H1 (cell line): ENCODE measurements around the gene AGRN. TPM values are rescaled to one million over a fixed set of nuclear protein-coding genes. Genes with fewer than 3 reads are reported as not detected.

Source experiments
- CTCF ChIA-PET: fragments of 300-600 bp; sonication (Branson Sonifier 250); formaldehyde crosslinking; loops from one replicate; lab custom pipeline; 2021; ENCODE audit not compliant: partially characterized antibody; lab: Charles Lee
- POLR2A ChIA-PET: fragments of 300-600 bp; sonication (Branson Sonifier 250); formaldehyde crosslinking; loops from one replicate; lab custom pipeline; 2021; ENCODE audit warnings: inconsistent platforms; ENCODE audit not compliant: partially characterized antibody; lab: Charles Lee
- DNase-seq, 2 experiments: peaks; one replicate each; pipeline versions ENCODE4 v3.0.0 to v3.0.0-alpha.2; 2010 to 2022; ENCODE audit warnings: low spot score in 2 of 2, low read depth in 1 of 2, mixed read lengths in 1 of 2
- FAIRE-seq: peaks from 2 replicates; lab custom pipeline; 2011; peaks lifted over from hg19 to GRCh38; lab: Jason Lieb, UNC
- H2AFZ ChIP-seq: 2 replicates; pipeline ENCODE4 v1.8.1; 2012; ENCODE audit warnings: low read length, inconsistent platforms
- H2AK5ac ChIP-seq: 2 replicates; pipeline ENCODE4 v1.6.1; 2013; ENCODE audit warnings: low read depth, low read length
- H2BK120ac ChIP-seq: replicated peaks from 2 replicates; pipeline ENCODE3; 2013; ENCODE audit warnings: low read depth, low read length, inconsistent platforms
- H2BK12ac ChIP-seq: 2 replicates; pipeline ENCODE4 v1.6.1; 2013; ENCODE audit warnings: low read depth, low read length
- H2BK15ac ChIP-seq: 2 replicates; pipeline ENCODE4 v1.6.1; 2013; ENCODE audit warnings: low read length
- H2BK20ac ChIP-seq: 2 replicates; pipeline ENCODE4 v1.6.1; 2013; ENCODE audit warnings: low read length
- H2BK5ac ChIP-seq: 2 replicates; pipeline ENCODE4 v1.6.1; 2013; ENCODE audit warnings: low read depth, low read length
- H3K14ac ChIP-seq: 2 replicates; pipeline ENCODE4 v1.6.1; 2013; ENCODE audit warnings: inconsistent platforms; ENCODE audit not compliant: insufficient read length
- H3K18ac ChIP-seq: 2 replicates; pipeline ENCODE4 v1.6.1; 2013; ENCODE audit warnings: low read length; ENCODE audit errors: extremely low read depth
- H3K23ac ChIP-seq: 2 replicates; pipeline ENCODE4 v1.6.1; 2013; ENCODE audit warnings: inconsistent platforms; ENCODE audit not compliant: insufficient read length
- H3K23me2 ChIP-seq: 2 replicates; pipeline ENCODE4 v1.6.1; 2013; ENCODE audit warnings: low read depth, low read length
- H3K27ac ChIP-seq: 2 replicates; pipeline ENCODE4 v1.6.1; 2011; ENCODE audit warnings: low read depth, low read length, inconsistent platforms
- H3K27me3 ChIP-seq, 4 experiments: replicated peaks in 1 of 4; 1 replicate in 1 of 4; 2 replicates in 3 of 4; pipeline versions ENCODE4 v1.6.1 to v1.8.1; 2011 to 2013; ENCODE audit warnings: low read length in 3 of 4, mild to moderate bottlenecking in 3 of 4, inconsistent platforms in 2 of 4, mixed read lengths in 2 of 4, moderate library complexity in 1 of 4; ENCODE audit not compliant: control insufficient read depth in 3 of 4, insufficient read depth in 3 of 4; ENCODE audit errors: extremely low read depth in 1 of 4
- H3K36me3 ChIP-seq, 4 experiments: 2 replicates each; pipeline versions ENCODE4 v1.6.1 to v1.8.1; 2011 to 2013; ENCODE audit warnings: mild to moderate bottlenecking in 4 of 4, low read length in 3 of 4, moderate library complexity in 2 of 4, control low read depth in 1 of 4, inconsistent platforms in 1 of 4; ENCODE audit not compliant: insufficient read depth in 4 of 4, control insufficient read depth in 2 of 4
- H3K4ac ChIP-seq: replicated peaks from 2 replicates; pipeline ENCODE3; 2013; ENCODE audit warnings: low read length, low read depth, mixed read lengths, inconsistent platforms; ENCODE audit not compliant: insufficient read length
- H3K4me1 ChIP-seq, 4 experiments: replicated peaks in 1 of 4; 1 replicate in 1 of 4; 2 replicates in 3 of 4; pipeline versions ENCODE4 v1.6.1 to v1.8.1; 2011 to 2013; ENCODE audit warnings: low read length in 3 of 4, inconsistent platforms in 2 of 4, mixed read lengths in 1 of 4; ENCODE audit not compliant: insufficient read depth in 4 of 4, control insufficient read depth in 3 of 4
- H3K4me2 ChIP-seq, 2 experiments: 2 replicates each; pipeline versions ENCODE4 v1.6.1 to v1.8.1; 2011 to 2013; ENCODE audit warnings: low read depth in 2 of 2, low read length in 2 of 2, control low read depth in 1 of 2, inconsistent platforms in 1 of 2, mild to moderate bottlenecking in 1 of 2; ENCODE audit not compliant: insufficient read depth in 1 of 2
- H3K4me3 ChIP-seq, 4 experiments: fragments of 200-600, 300-600 bp in 1 of 4; sonication (generic), shearing (Covaris generic), sonication (Bioruptor Twin) in 1 of 4; 2 replicates each; pipeline versions ENCODE4 v1.5.1 to v1.8.1; 2011 to 2016; ENCODE audit warnings: low read length in 4 of 4, low read depth in 3 of 4, control low read depth in 2 of 4, inconsistent platforms in 2 of 4, mild to moderate bottlenecking in 2 of 4, mixed read lengths in 1 of 4, moderate library complexity in 1 of 4; ENCODE audit not compliant: insufficient read depth in 2 of 4; ENCODE audit errors: extremely low read depth in 1 of 4
- H3K56ac ChIP-seq: replicated peaks from 2 replicates; pipeline ENCODE3; 2013; ENCODE audit warnings: low read depth, mild to moderate bottlenecking, mixed read lengths, low read length, inconsistent platforms; ENCODE audit not compliant: insufficient read length
- H3K79me1 ChIP-seq: 2 replicates; pipeline ENCODE4 v1.6.1; 2013; ENCODE audit warnings: low read depth, low read length, control low read depth
- H3K79me2 ChIP-seq, 2 experiments: 2 replicates each; pipeline versions ENCODE4 v1.6.1 to v1.8.1; 2012 to 2013; ENCODE audit warnings: low read length in 2 of 2, mild to moderate bottlenecking in 2 of 2, inconsistent platforms in 1 of 2; ENCODE audit not compliant: insufficient read depth in 2 of 2, control insufficient read depth in 1 of 2
- H3K9ac ChIP-seq, 4 experiments: replicated peaks in 1 of 4; 1 replicate in 1 of 4; 2 replicates in 3 of 4; pipeline versions ENCODE4 v1.6.1 to v1.8.1; 2011 to 2013; ENCODE audit warnings: low read depth in 3 of 4, low read length in 3 of 4, control low read depth in 2 of 4, mild to moderate bottlenecking in 2 of 4, moderate library complexity in 2 of 4, inconsistent platforms in 1 of 4; ENCODE audit errors: extremely low read depth in 1 of 4
- H3K9me3 ChIP-seq, 2 experiments: 2 replicates each; pipeline versions ENCODE4 v1.6.1 to v1.8.1; 2012 to 2013; ENCODE audit warnings: mild to moderate bottlenecking in 2 of 2, moderate library complexity in 2 of 2, control low read depth in 1 of 2, inconsistent platforms in 1 of 2, low read depth in 1 of 2, low read length in 1 of 2, mixed read lengths in 1 of 2; ENCODE audit not compliant: insufficient read depth in 2 of 2
- H4K20me1 ChIP-seq, 2 experiments: replicated peaks in 1 of 2; 2 replicates each; pipeline versions ENCODE3 to v1.8.1; 2011 to 2013; ENCODE audit warnings: inconsistent platforms in 2 of 2, low read length in 2 of 2, mild to moderate bottlenecking in 1 of 2; ENCODE audit not compliant: insufficient read depth in 2 of 2, control insufficient read depth in 1 of 2
- H4K5ac ChIP-seq: 2 replicates; pipeline ENCODE4 v1.6.1; 2013; ENCODE audit warnings: low read length, low read depth, mixed read lengths, inconsistent platforms; ENCODE audit not compliant: insufficient read length
- H4K8ac ChIP-seq: 2 replicates; pipeline ENCODE4 v1.8.0; 2013; ENCODE audit warnings: mild to moderate bottlenecking, moderate library complexity, low read length, inconsistent platforms; ENCODE audit not compliant: insufficient read depth; ENCODE audit errors: extremely low read depth
- H4K91ac ChIP-seq: replicated peaks from 2 replicates; pipeline ENCODE3; 2013; ENCODE audit warnings: low read length, mixed read lengths, inconsistent platforms; ENCODE audit not compliant: insufficient read length
- BCL11A ChIP-seq, 2 experiments: IDR thresholded peaks; one replicate each; pipeline ENCODE4 v1.6.1; 2011; ENCODE audit warnings: low read depth in 2 of 2, low read length in 2 of 2, mild to moderate bottlenecking in 2 of 2
- GABPA ChIP-seq: IDR thresholded peaks from 2 replicates; pipeline ENCODE4 v1.6.1; 2011; ENCODE audit warnings: mild to moderate bottlenecking, low read length, moderate library complexity, borderline replicate concordance; ENCODE audit not compliant: insufficient read depth
- KDM1A ChIP-seq: fragments of 200-600, 300-600 bp; sonication (generic); IDR thresholded peaks from 2 replicates; pipeline ENCODE4 v1.7.1; 2016; ENCODE audit warnings: mild to moderate bottlenecking, low read length, borderline replicate concordance
- KDM4A ChIP-seq: IDR thresholded peaks from one replicate; pipeline ENCODE4 v1.7.1; 2012; ENCODE audit warnings: low read depth, mild to moderate bottlenecking, moderate library complexity, low read length, inconsistent platforms; ENCODE audit not compliant: severe bottlenecking
- MAX ChIP-seq: IDR thresholded peaks from 2 replicates; pipeline ENCODE4 v1.6.1; 2012; ENCODE audit warnings: inconsistent platforms
- RAD21 ChIP-seq, 2 experiments: IDR thresholded peaks in 1 of 2; conservative IDR thresholded peaks in 1 of 2; 2 replicates each; pipeline ENCODE4 v1.6.1; 2011; ENCODE audit warnings: low read depth in 2 of 2, low read length in 2 of 2, improper control_type of control experiment in 1 of 2, inconsistent platforms in 1 of 2, mild to moderate bottlenecking in 1 of 2, moderate library complexity in 1 of 2
- RFX5 ChIP-seq: IDR thresholded peaks from 2 replicates; pipeline ENCODE4 v1.6.1; 2011; ENCODE audit warnings: low read depth, low read length, improper control_type of control experiment, borderline replicate concordance
- SAP30 ChIP-seq: fragments of 300-600 bp; sonication (generic); IDR thresholded peaks from 2 replicates; pipeline ENCODE4 v1.7.1; 2012; ENCODE audit warnings: low read length, moderate library complexity, mild to moderate bottlenecking, inconsistent platforms; ENCODE audit not compliant: insufficient read depth, insufficient replicate concordance
- SP2 ChIP-seq: IDR thresholded peaks from 2 replicates; pipeline ENCODE4 v1.6.1; 2012; ENCODE audit warnings: mild to moderate bottlenecking, low read length, inconsistent platforms
- TBP ChIP-seq: IDR thresholded peaks from 2 replicates; pipeline ENCODE4 v1.6.1; 2011; ENCODE audit warnings: low read depth, low read length, improper control_type of control experiment
- WGBS, 2 experiments: shearing (Covaris generic) in 1 of 2; methylation state at CpG; one replicate each; pipeline versions ENCODE4 v1.1.6 to v1.1.7; 2013 to 2015; ENCODE audit warnings: low lambda C conversion rate in 2 of 2, mixed read lengths in 2 of 2, inconsistent platforms in 1 of 2, low coverage in 1 of 2, missing lambda C conversion rate in 1 of 2; ENCODE audit not compliant: insufficient replicate concordance in 2 of 2, insufficient coverage in 1 of 2, insufficient read length in 1 of 2; ENCODE audit errors: extremely low coverage in 1 of 2, missing lambda C conversion rate in 1 of 2; 5-methylcytosine and 5-hydroxymethylcytosine counted together
- polyA plus RNA-seq, 7 experiments: library from polyadenylated mRNA; depleted of rRNA in 3 of 7; stranded (reverse) in 5 of 7; unstranded in 2 of 7; fragments of >200 nt in 5 of 7; fragments of 200-250 nt in 2 of 7; gene quantifications; 1 replicate in 5 of 7; 2 replicates in 1 of 7; 4 replicates in 1 of 7; pipeline versions ENCODE4 v1.2.1 to v1.2.3, GENCODE V29; 2011 to 2013; ENCODE audit warnings: missing spikeins in 2 of 7, mixed read lengths in 2 of 7
- total RNA-seq: library from RNA; stranded (reverse); fragmentation: NEBNext Ultra II Directional; extraction: Animal tissue kit (Norgen Biotek cat#: 25700); gene quantifications from 2 replicates; pipeline ENCODE4 v1.2.1, GENCODE V29; 2021

Gene AGRN
- total and polyA plus RNA-seq, 2 of the 8 experiments (the other 6 are each of a cell fraction or from before 2014, with no cell fraction given), result 52.3 to 155 TPM

- Histone ChIP-seq H3K56ac (no peak overlapping the region), H4K8ac (no peak overlapping the region), H3K14ac (no peak overlapping the region), H2AK5ac (no peak overlapping the region), H3K9me3 (no peaks in the 10 kb centered on the region), H2BK12ac (no peak overlapping the region), H3K79me1 (no peaks in the 10 kb centered on the region), H3K79me2 (no peaks in the 10 kb centered on the region), H3K18ac (no peak overlapping the region), H2BK20ac (no peak overlapping the region), H4K5ac (no peak overlapping the region), H2AFZ (no peak overlapping the region), H3K4ac (no peak overlapping the region), H4K91ac (no peak overlapping the region), H3K9ac (no peak overlapping the region), H3K4me2 (no peak overlapping the region), H4K20me1 (peaks cover 0 to 12% of the 10 kb centered on the region in 2 experiments), H2BK15ac (no peak overlapping the region), H3K27ac (no peak overlapping the region), H2BK120ac (no peak overlapping the region), H3K23me2 (peaks cover 7% of the 10 kb centered on the region; the same call in 1 of the 2 replicates), H2BK5ac (no peak overlapping the region), H3K27me3 (peaks cover 1 to 18% (median 12%) of the 10 kb centered on the region in 4 experiments; a peak in 6 of 7 replicates), H3K23ac (no peak overlapping the region), H3K4me1 (peaks cover 0 to 9% (median 1%) of the 10 kb centered on the region in 4 experiments; a peak in 4 of 7 replicates), H3K4me3 (no peak overlapping the region), H3K36me3 (no peaks in the 10 kb centered on the region)
- ChIA-PET POLR2A (interaction anchor here (0.8 to 2.8 kb wide), 5 partner anchors 7 to 37 kb away, joined by 3 to 11 read pairs (median 3); no protein-coding TSS in a partner anchor), CTCF (interaction anchor here (0.7 to 1.6 kb wide), 5 partner anchors 12 to 193 kb away, joined by 3 to 5 read pairs (median 3); no protein-coding TSS in a partner anchor)
- WGBS, 2 experiments, result 93% methylated on average over 30 of the region's 56 CpGs; no CpG with 5 or more reads in 1 of the 2 experiments
- FAIRE-seq, result no peak
- DNase-seq, result no peak
- TF ChIP-seq SAP30 (no peak), TBP (no peak), BCL11A (IDR thresholded peaks at IDR 0.05; ENCODE audit: low read depth in 2 of 2, low read length in 2 of 2) (no peak), KDM1A (no peak), SP2 (no peak), KDM4A (no peak), RAD21 (IDR thresholded peaks at IDR 0.05 in 1 of 2, conservative IDR thresholded peaks at IDR 0.05 in 1 of 2; ENCODE audit: low read depth in 2 of 2, low read length in 2 of 2) (no peak), GABPA (no peak), MAX (no peak), RFX5 (no peak)
Observed at GRCh38 chr1:1071486-1072298, 51.8 kb downstream of the AGRN start.
